Measurements from ENCODE around the gene SUSD4. TPM values are rescaled to one million over a fixed set of nuclear protein-coding genes. Genes with fewer than 3 reads are reported as not detected.

SUSD4 gene
- total and polyA plus RNA-seq, 3 donors from 2014 or later, result 13.9 to 17.7 (median 13.9) TPM

DNA sequence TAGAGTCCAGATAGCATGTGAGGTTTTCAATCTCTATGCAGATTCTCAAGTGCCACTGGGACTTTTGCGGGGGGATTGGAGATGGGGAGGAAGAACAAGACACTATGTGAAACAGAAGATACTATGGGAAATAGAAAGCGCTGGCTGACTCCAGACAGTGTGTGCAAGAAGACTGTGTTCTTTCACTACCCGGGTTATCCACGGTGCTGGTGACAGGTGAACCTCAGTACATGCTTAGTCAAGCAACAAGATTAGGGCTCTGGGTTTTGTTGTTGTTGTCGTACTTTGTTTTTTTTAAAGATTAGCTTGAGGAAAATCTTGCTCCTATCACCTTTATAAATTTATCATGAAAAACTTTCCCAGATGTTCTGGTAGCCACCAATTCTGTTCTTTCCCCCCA lies 56.4 kb downstream of the SUSD4 start:
- TF ChIP-seq POLR2A (IDR thresholded peaks at IDR 0.05), result no peak
- TF ChIP-seq, protein P1, sequence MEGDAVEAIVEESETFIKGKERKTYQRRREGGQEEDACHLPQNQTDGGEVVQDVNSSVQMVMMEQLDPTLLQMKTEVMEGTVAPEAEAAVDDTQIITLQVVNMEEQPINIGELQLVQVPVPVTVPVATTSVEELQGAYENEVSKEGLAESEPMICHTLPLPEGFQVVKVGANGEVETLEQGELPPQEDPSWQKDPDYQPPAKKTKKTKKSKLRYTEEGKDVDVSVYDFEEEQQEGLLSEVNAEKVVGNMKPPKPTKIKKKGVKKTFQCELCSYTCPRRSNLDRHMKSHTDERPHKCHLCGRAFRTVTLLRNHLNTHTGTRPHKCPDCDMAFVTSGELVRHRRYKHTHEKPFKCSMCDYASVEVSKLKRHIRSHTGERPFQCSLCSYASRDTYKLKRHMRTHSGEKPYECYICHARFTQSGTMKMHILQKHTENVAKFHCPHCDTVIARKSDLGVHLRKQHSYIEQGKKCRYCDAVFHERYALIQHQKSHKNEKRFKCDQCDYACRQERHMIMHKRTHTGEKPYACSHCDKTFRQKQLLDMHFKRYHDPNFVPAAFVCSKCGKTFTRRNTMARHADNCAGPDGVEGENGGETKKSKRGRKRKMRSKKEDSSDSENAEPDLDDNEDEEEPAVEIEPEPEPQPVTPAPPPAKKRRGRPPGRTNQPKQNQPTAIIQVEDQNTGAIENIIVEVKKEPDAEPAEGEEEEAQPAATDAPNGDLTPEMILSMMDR (IDR thresholded peaks at IDR 0.05), result no peak
- H3K4me3 ChIP-seq, result no peak overlapping the region
- no peaks in the 10 kb centered on the region for H3K36me3 ChIP-seq (ENCODE audit: low read depth, missing control alignments)
- intact Hi-C loops (cut with DNase I; ENCODE audit: low total_unique reads), result no loop called here
- H3K4me1 ChIP-seq, result peaks cover 5% of the 10 kb centered on the region
- H3K27me3 ChIP-seq, result no peaks in the 10 kb centered on the region
- H3K27ac ChIP-seq, result no peak overlapping the region
- no peak for DNase-seq
- 83 to 84% methylated on average over 5 of the region's 5 CpGs for whole genome bisulfite sequencing, 2 donors
- no peaks in the 10 kb centered on the region for H3K9me3 ChIP-seq

DNA sequence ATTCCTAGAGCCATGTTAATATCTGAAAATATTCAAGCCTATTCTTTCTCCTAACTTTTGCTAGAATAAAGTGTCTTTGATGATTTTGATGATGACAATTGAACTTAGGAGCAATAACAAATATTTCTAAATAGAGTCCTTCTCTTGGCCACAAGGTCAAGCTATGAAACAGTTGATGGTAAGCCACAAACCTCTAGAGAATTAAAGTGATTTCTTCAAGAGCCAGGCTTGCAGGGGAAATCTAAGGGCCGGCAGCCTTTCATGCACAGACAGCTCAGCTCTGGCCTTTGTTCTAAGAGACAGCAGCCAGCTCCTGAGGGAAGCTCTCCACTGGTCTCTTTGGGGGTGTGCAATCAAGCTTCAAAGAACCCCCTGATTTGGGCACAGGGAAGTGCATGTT lies 59.0 kb downstream of the SUSD4 start:
- no peak overlapping the region for H3K27ac ChIP-seq
- TF ChIP-seq POLR2A (IDR thresholded peaks at IDR 0.05), result no peak
- TF ChIP-seq, protein P1 (IDR thresholded peaks at IDR 0.05), result no peak
- 66 to 78% methylated on average over 1 of the region's 1 CpG for WGBS, 2 donors
- intact Hi-C loops (cut with DNase I; ENCODE audit: low total_unique reads), result no loop called here
- no peaks in the 10 kb centered on the region for H3K9me3 ChIP-seq
- no peaks in the 10 kb centered on the region for H3K27me3 ChIP-seq
- no peak for DNase-seq
- no peaks in the 10 kb centered on the region for H3K4me1 ChIP-seq
- H3K36me3 ChIP-seq (ENCODE audit: low read depth, missing control alignments), result no peaks in the 10 kb centered on the region
- H3K4me3 ChIP-seq, result no peak overlapping the region

DNA sequence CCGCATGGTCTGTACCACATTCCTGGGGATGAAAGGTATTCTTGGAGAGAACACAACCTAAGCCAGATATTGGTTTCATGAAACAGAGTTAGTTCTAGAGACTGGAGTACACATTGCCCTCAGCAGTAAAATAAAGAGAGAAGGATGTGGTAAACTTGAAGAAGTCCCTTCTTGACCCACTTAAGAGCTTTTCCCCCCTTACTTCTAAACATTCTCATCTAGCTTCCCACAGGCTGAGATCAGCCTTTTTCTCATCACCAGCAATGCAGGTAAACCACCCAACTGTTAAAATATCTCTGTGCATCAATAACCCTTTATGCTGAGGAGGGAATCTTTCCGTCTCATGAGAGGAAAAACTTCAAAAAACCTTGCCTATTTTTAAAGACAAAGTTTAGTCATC lies 62.6 kb downstream of the SUSD4 start:
- H3K4me3 ChIP-seq, result no peak overlapping the region
- DNase-seq, result no peak
- no peaks in the 10 kb centered on the region for H3K27me3 ChIP-seq
- H3K4me1 ChIP-seq, result no peaks in the 10 kb centered on the region
- H3K36me3 ChIP-seq (ENCODE audit: low read depth, missing control alignments), result no peaks in the 10 kb centered on the region
- TF ChIP-seq, protein P1 (IDR thresholded peaks at IDR 0.05), result no peak
- TF ChIP-seq POLR2A (IDR thresholded peaks at IDR 0.05), result no peak
- intact Hi-C loops (cut with DNase I; ENCODE audit: low total_unique reads), result no loop called here
- no peaks in the 10 kb centered on the region for H3K9me3 ChIP-seq
- 90 to 93% methylated on average over 2 of the region's 2 CpGs for WGBS, 2 donors
- H3K27ac ChIP-seq, result no peak overlapping the region

DNA sequence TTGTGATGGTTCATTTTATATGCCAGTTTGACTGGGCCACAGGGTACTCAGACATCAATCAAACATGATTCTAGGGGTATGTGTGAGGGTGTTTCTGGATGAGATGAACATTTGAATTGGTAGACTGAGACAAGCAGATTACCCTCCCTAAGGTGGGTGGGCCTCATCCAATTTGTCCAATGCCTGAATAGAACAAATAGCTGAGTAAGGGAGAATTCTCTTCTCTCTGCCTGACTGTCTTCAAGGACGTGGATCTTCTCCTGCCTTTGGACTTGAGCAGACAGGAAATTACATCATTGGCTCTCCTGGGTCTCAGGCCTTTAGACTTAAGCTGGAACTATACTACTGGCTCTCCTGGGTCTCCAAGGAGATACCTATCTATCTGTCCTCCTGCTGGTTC lies 64.4 kb downstream of the SUSD4 start:
- Histone ChIP-seq H3K27me3 (no peaks in the 10 kb centered on the region), H3K27ac (no peak overlapping the region), H3K36me3 (ENCODE audit: low read depth, missing control alignments) (no peaks in the 10 kb centered on the region), H3K4me3 (no peak overlapping the region), H3K4me1 (no peaks in the 10 kb centered on the region), H3K9me3 (no peaks in the 10 kb centered on the region)
- DNase-seq, result no peak
- TF ChIP-seq, protein P1 (IDR thresholded peaks at IDR 0.05), result no peak
- no peak for TF ChIP-seq POLR2A (IDR thresholded peaks at IDR 0.05)
- intact Hi-C loops (cut with DNase I; ENCODE audit: low total_unique reads), result no loop called here
- 43 to 60% methylated on average over 1 of the region's 1 CpG for WGBS, 2 donors

DNA sequence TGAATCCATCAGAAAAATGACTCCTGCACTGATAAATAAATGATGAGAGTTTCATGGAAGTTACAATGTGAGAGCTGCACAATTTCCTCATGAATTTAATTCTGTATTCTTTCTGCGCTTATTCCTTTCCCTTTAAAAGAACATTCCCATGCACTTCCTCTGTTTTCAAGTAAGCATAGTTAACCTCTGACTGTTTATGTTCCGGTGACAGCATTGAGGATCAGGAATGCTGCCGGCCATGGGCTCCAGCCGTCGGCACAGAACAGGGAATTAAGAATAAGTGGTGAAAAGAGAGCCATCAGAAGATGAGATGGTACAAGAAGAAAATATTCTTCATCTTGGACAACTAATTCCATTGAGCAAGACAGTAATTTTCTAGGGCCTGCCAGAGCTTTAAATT lies 65.3 kb downstream of the SUSD4 start:
- no peaks in the 10 kb centered on the region for H3K4me1 ChIP-seq
- TF ChIP-seq, protein P1 (IDR thresholded peaks at IDR 0.05), result no peak
- TF ChIP-seq POLR2A (IDR thresholded peaks at IDR 0.05), result no peak
- H3K4me3 ChIP-seq, result no peak overlapping the region
- no peak for DNase-seq
- WGBS, 2 donors, result 73 to 86% methylated on average over 5 of the region's 5 CpGs
- no peaks in the 10 kb centered on the region for H3K36me3 ChIP-seq (ENCODE audit: low read depth, missing control alignments)
- H3K27ac ChIP-seq, result no peak overlapping the region
- intact Hi-C loops (cut with DNase I; ENCODE audit: low total_unique reads), result no loop called here
- H3K9me3 ChIP-seq, result no peaks in the 10 kb centered on the region
- H3K27me3 ChIP-seq, result no peaks in the 10 kb centered on the region
